COR-L47 (cell line): ENCODE results near the gene FAHD2B.
"Not testable (repeated sequence)": the region's sequence is repeated elsewhere in the genome, so short reads cannot be mapped to it uniquely, and the experiment has no call there.

Experiments
- DNase-seq: peaks from one replicate; lab custom pipeline; 2025; lab: John Stamatoyannopoulos, UW

The FAHD2B gene

DNA sequence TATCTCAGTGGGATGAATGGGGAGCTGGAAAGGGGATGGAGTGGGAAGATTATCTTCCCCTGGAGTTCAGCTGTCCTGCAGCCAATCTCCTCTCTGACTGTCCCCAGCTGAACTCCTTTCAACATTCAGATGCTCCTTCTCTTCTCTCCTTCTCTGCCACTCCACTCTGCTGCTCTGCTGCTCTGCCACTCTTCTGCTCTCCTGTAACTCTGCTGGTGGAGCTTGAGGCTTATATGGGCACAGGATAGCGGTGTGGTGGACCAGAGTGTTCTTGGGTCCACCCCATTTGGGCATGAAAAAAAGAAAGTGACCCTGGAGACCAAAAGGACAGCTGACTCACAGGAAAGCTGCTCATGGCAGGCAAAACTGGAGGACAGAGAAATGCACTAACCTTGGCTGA is 26.6 kb downstream of the FAHD2B start:
- no peak for DNase-seq

DNA sequence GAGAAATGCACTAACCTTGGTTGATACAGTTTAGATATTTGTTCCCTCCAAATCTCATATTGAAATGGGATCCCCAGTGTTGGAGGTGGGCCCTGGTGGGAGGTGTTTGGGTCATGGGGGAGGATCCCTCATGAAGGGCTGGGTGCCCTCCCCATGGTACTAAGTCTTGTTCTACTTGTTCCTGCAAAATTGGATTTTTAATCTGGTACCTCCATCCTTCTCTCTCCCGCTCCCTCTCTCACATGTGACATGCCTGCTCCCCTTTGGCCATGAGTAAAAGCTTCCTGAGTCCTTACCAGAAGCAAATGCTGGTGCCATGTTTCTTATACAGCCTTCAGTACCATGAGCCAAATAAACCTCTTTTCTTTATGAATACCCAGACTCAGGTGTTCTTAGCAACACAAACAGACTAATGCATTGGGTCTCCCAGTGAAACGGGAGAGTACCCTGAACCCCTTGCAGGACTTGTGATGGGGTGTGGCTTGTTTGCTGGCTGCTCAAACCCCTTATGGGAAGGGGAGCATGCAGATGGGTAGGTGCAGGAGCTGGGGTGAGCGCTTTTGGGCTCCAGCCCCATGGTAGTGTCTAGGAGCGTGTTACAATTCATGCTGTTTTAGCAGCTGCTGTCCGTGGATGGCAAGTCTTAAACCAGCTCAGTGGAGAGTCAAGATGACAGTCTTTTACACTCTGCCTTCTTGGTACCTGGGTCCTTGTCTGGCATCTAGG is 27.2 kb downstream of the FAHD2B start:
- DNase-seq: no peak

DNA sequence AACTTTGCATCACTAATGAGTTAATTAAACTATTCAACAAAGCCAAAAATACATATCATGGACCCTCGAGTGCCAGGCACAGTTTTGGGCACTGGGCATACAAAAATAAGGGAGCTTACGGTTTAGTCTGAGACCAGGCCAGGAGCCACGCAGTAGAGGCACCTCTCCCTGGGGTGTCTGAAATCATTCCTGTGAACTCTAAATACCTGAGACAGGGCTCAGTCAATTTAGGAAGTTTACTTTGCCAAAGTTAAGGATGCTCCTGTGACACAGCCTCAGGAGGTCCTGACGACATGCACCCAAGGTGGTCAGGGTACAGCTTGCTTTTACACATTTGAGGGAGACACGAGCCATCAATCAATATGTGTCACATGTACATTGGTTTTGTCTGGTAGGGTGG is 28.7 kb downstream of the FAHD2B start:
- not testable (repeated sequence) for DNase-seq

DNA sequence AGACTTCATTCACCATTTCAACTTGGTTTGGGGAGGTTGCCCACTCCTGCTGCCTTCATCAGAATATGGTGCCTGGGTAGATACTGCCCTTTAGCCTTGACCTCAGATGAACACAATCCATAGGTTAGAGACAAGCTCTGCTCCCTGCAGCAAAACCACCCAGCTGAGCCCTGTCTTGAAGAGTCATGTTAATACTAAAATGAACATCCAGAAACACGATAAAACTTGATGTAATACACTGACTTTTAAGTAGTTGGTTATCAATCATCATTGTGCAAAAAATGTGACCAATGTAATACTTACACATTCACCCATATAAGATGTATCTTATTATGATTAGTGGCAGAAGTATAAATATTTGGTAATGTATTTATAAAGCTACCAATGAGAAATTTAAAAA is 32.7 kb downstream of the FAHD2B start:
- not testable (repeated sequence) for DNase-seq

DNA sequence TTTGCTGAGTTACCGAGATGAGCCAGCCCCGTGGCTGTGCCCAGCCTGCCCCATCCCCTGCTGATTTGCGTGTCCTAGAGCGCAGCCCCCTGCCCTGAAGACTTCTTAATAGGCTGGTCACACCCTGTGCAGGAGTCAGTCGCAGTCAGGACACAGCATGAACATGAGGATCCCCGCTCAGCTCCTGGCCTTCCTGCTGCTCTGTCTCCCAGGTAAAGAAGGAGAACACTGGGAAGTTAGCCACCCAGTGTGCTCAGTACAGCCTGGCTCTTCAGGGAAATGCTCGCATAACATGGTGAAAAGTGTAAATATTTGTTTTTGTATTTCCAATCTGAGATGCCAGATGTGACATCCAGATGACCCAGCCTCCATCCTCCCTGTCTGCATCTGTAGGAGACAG is 34.9 kb downstream of the FAHD2B start:
- not testable (repeated sequence) for DNase-seq

DNA sequence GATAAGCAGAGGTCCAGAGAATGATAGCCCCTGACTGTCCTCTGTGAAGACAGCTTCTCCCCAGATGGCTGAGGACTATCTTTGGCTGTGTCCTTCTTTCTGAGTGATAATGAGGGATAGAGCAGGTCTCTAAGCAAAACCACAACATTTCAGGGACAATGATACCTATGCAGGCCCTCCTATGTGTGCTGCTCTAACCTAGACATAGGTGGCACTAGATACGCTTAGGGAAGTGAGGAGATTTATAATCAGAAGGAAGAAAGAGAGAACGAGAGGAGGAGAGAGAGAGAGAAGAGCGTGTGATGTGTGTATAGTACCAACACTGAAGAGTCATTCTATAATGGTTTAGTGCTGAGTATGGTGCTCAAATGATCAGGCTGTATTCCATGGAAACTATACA is 38.5 kb downstream of the FAHD2B start:
- DNase-seq: not testable (repeated sequence)

DNA sequence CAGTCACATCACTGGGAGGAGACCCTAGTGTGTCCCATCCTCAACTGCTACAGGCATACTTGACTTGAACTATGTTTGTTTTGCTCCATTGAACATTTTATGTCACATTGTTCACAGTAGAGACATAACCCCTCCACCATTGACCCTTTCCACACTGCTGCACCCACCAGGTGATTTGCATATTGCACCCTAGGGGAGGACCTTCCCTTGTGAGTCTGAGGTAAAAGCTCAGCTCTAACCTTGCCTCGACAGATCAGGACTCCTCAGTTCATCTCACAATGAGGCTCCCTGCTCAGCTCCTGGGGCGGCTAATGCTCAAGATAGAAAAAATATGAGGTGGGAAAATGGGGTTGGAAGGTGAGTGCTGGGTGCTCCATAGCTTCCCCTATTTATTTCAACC is 44.6 kb downstream of the FAHD2B start:
- not testable (repeated sequence) for DNase-seq

DNA sequence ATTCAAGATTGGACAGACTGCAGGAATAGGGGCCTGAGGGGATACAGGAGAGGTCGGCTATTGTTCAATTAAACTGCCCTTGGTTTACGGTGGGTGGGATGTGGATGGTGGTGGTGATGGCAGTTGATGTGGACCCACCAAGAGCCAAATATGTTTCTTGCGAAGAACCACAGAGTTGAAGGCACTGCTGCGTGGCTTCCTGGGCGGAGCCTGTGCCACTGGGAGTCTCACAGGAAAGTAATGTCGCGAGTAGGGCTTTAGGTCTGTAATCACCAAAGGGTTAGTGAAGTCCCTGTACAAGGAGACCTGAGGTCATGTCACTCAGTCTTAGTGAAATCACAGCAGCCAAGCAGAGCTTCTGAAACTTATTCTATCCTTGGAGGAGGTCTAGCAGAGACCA is 46.2 kb downstream of the FAHD2B start:
- not testable (repeated sequence) for DNase-seq

DNA sequence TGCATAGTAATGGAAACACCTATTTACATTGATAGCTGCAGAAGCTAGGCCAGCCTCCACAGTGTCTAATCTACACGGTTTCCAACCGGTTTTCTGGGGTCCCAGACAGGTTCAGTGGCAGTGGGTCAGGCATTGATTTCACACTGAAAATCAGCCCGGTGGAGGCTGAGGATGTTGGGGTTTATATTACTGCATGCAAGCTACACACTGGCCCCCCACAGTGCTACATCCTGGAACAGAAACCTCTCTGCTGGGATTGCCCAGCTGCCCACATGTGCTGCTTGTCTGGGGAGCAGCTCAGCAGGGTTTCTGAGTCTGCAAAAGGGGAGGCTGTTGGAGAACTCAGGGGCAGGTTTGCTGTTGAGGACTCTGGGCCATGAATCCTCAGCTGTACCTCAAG is 48.0 kb downstream of the FAHD2B start:
- DNase-seq: not testable (repeated sequence)

DNA sequence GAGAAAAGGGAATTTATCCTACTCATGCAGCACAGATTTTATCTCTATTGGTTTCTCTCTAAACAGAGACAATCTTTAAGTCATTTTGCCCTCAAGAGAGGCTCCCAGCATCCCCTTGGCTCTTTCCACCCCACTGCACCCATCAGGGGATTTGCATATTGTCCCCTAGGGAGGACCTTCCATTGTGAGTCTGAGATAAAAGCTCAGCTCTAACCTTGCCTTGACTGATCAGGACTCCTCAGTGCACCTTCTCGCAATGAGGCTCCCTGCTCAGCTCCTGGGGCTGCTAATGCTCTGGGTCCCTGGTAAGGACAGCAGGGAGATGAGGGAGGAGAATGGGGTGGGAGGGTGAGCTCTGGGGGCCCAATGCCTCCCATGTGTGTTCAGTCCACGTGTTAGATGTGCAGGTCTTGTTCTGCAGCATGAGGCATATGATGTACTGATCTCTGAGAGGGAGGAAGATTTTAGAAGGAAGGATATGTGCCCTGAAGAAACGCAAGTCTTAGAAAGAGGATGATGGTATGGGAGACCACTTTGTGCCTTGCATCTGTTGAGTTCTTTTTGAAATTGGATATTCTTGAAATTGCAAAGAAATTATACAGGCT is 48.7 kb downstream of the FAHD2B start:
- DNase-seq: not testable (repeated sequence)
